SU-DHL-6 (cell line): ENCODE results near the gene ERVMER34-1.

Experiments
- EZH2phosphoT487 ChIP-seq: fragments of 200-600 bp; sonication (generic), shearing (Covaris generic); conservative IDR thresholded peaks from 2 replicates; pipeline ENCODE4 v1.6.1; 2018; ENCODE audit warnings: mild to moderate bottlenecking, antibody characterized with exemption, low read length, moderate library complexity, mixed read lengths
- TF ChIP-seq, protein P1 (sequence below): fragments of 200-600 bp; sonication (generic); IDR thresholded peaks from one replicate; pipeline ENCODE4 v1.5.1; 2017; ENCODE audit warnings: antibody characterized with exemption, mild to moderate bottlenecking, low read length, moderate library complexity; ENCODE audit not compliant: insufficient read depth, poor library complexity, severe bottlenecking

DNA sequence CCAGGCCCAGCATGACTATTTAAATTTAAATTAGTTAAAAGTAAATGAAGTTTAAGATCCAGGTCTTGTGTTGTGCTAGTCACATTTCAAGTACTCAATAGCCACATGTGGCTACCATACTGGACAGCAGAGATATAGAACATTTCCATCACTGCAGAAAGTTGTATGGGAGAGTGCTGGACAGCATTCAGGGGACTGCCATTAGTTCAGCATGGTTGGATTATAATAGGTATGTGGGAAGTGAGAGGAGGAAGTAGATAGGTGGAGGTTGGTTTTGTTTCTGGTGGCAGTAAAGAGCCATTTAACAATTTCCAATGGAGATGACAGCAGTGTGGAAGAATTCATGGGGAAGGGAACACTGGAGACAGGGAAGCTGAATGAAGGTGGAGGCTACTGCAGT lies 42.1 kb downstream of the ERVMER34-1 start:
- TF ChIP-seq, protein P1, sequence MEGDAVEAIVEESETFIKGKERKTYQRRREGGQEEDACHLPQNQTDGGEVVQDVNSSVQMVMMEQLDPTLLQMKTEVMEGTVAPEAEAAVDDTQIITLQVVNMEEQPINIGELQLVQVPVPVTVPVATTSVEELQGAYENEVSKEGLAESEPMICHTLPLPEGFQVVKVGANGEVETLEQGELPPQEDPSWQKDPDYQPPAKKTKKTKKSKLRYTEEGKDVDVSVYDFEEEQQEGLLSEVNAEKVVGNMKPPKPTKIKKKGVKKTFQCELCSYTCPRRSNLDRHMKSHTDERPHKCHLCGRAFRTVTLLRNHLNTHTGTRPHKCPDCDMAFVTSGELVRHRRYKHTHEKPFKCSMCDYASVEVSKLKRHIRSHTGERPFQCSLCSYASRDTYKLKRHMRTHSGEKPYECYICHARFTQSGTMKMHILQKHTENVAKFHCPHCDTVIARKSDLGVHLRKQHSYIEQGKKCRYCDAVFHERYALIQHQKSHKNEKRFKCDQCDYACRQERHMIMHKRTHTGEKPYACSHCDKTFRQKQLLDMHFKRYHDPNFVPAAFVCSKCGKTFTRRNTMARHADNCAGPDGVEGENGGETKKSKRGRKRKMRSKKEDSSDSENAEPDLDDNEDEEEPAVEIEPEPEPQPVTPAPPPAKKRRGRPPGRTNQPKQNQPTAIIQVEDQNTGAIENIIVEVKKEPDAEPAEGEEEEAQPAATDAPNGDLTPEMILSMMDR, result no peak
- no peak for TF ChIP-seq EZH2phosphoT487
